Liver (tissue), 9 donors: Measurements from ENCODE around the gene FSTL1. TPM values are rescaled to one million over a fixed set of nuclear protein-coding genes. Genes with fewer than 3 reads are reported as not detected.

Experiments used
- DNase-seq: peaks from one replicate; pipeline ENCODE4 v3.0.0-alpha.2; 2017; ENCODE audit warnings: low spot score
- H3K27ac ChIP-seq, 2 donors: one replicate each; pipeline ENCODE4 v1.7.0; 2013; ENCODE audit warnings: inconsistent platforms in 2 of 2, low read length in 2 of 2, control low read depth in 1 of 2, low read depth in 1 of 2, mild to moderate bottlenecking in 1 of 2
- H3K27me3 ChIP-seq, 4 donors: one replicate each; pipeline versions ENCODE4 v1.6.1 to v1.7.0; 2013; ENCODE audit warnings: low read length in 3 of 4, inconsistent platforms in 1 of 4, mild to moderate bottlenecking in 1 of 4, moderate library complexity in 1 of 4; ENCODE audit not compliant: control insufficient read depth in 4 of 4, insufficient read depth in 4 of 4
- H3K36me3 ChIP-seq, 4 donors: one replicate each; pipeline versions ENCODE4 v1.6.1 to v1.7.0; 2013; ENCODE audit warnings: low read length in 3 of 4, mild to moderate bottlenecking in 3 of 4, low read depth in 1 of 4, moderate library complexity in 1 of 4; ENCODE audit not compliant: control insufficient read depth in 4 of 4, insufficient read depth in 3 of 4
- H3K4me1 ChIP-seq, 4 donors: one replicate each; pipeline versions ENCODE4 v1.6.1 to v1.7.0; 2013; ENCODE audit warnings: low read length in 3 of 4, mild to moderate bottlenecking in 3 of 4, moderate library complexity in 1 of 4; ENCODE audit not compliant: control insufficient read depth in 4 of 4, insufficient read depth in 4 of 4
- H3K4me3 ChIP-seq, 3 donors: one replicate each; pipeline versions ENCODE4 v1.6.1 to v1.7.0; 2013; ENCODE audit warnings: low read length in 3 of 3, control low read depth in 1 of 3, low read depth in 1 of 3, mild to moderate bottlenecking in 1 of 3
- H3K9ac ChIP-seq, 2 donors: one replicate each; pipeline ENCODE4 v1.7.0; 2013; ENCODE audit warnings: low read length in 2 of 2, mild to moderate bottlenecking in 2 of 2, moderate library complexity in 2 of 2, control low read depth in 1 of 2, low read depth in 1 of 2
- H3K9me3 ChIP-seq, 4 donors: one replicate each; pipeline versions ENCODE4 v1.6.1 to v1.7.0; 2013; ENCODE audit warnings: low read length in 3 of 4; ENCODE audit not compliant: control insufficient read depth in 4 of 4
- ATF3 ChIP-seq: IDR thresholded peaks from 2 replicates; pipeline ENCODE4 v1.6.1; 2016; ENCODE audit warnings: antibody characterized with exemption
- CTCF ChIP-seq: fragments of 150-350 bp; IDR thresholded peaks from 2 replicates; pipeline ENCODE4 v1.5.1; 2017; ENCODE audit warnings: improper control_type of control experiment, low read depth, low read length; ENCODE audit not compliant: missing input control
- EGR1 ChIP-seq, 2 donors: IDR thresholded peaks; 2 replicates each; pipeline ENCODE4 v1.6.1; 2016 to 2018; ENCODE audit warnings: antibody characterized with exemption in 2 of 2, low read depth in 2 of 2
- FOXA1 ChIP-seq: IDR thresholded peaks from 2 replicates; pipeline ENCODE4 v1.6.1; 2016; ENCODE audit warnings: antibody characterized with exemption
- FOXA2 ChIP-seq: IDR thresholded peaks from 2 replicates; pipeline ENCODE4 v1.6.1; 2016; ENCODE audit warnings: antibody characterized with exemption
- GABPA ChIP-seq, 2 donors: IDR thresholded peaks in 1 of 2; conservative IDR thresholded peaks in 1 of 2; 2 replicates each; pipeline ENCODE4 v1.6.1; 2016; ENCODE audit warnings: antibody characterized with exemption in 2 of 2, mild to moderate bottlenecking in 1 of 2, moderate library complexity in 1 of 2
- JUND ChIP-seq, 2 donors: IDR thresholded peaks; 2 replicates each; pipeline ENCODE4 v1.6.1; 2016; ENCODE audit warnings: antibody characterized with exemption in 2 of 2
- NR2F2 ChIP-seq: IDR thresholded peaks from 2 replicates; pipeline ENCODE4 v1.6.1; 2016; ENCODE audit warnings: antibody characterized with exemption
- RAD21 ChIP-seq, 2 donors: IDR thresholded peaks; 2 replicates each; pipeline ENCODE4 v1.6.1; 2016; ENCODE audit warnings: antibody characterized with exemption in 2 of 2, mild to moderate bottlenecking in 2 of 2
- REST ChIP-seq: IDR thresholded peaks from 2 replicates; pipeline ENCODE4 v1.6.1; 2016; ENCODE audit warnings: antibody characterized with exemption, mild to moderate bottlenecking
- SP1 ChIP-seq: IDR thresholded peaks from 2 replicates; pipeline ENCODE4 v1.6.1; 2018; ENCODE audit warnings: antibody characterized with exemption, mild to moderate bottlenecking
- YY1 ChIP-seq: IDR thresholded peaks from 2 replicates; pipeline ENCODE4 v1.6.1; 2016; ENCODE audit warnings: antibody characterized with exemption, mild to moderate bottlenecking
- ZBTB33 ChIP-seq: IDR thresholded peaks from 2 replicates; pipeline ENCODE4 v1.6.1; 2016; ENCODE audit warnings: antibody characterized with exemption
- WGBS: extraction: QIAGEN DNeasy Blood & Tissue Kit; methylation state at CpG from one replicate; pipeline ENCODE4 v1.1.7; 2013; 5-methylcytosine and 5-hydroxymethylcytosine counted together
- polyA plus RNA-seq, 2 donors: library from polyadenylated mRNA; stranded (reverse) in 1 of 2; unstranded in 1 of 2; fragments of 200-250 nt in 1 of 2; fragments of >200 nt in 1 of 2; fragmentation: Nextera tagmentation in 1 of 2; extraction: Ambion mirVana in 1 of 2; gene quantifications; one replicate each; pipeline versions ENCODE4 v1.2.1 to v1.2.3, GENCODE V29; 2013 to 2015
- total RNA-seq, 2 donors: library from RNA; depleted of rRNA; stranded (reverse); fragments of >200 nt; gene quantifications; one replicate each; pipeline ENCODE4 v1.2.3, GENCODE V29; 2014
- donor health status: healthy.
- donor health status: healthy.
- donor health status: healthy.
- donor health status: healthy.
- donor health status: healthy.

The FSTL1 gene
- total and polyA plus RNA-seq, 4 donors: 9.6 to 67.5 (median 24.6) TPM

- TF ChIP-seq GABPA (IDR thresholded peaks at IDR 0.05 in 1 of 2, conservative IDR thresholded peaks at IDR 0.05 in 1 of 2): no peak
- no peak for TF ChIP-seq ZBTB33
- TF ChIP-seq FOXA1: no peak
- TF ChIP-seq ATF3: no peak
- TF ChIP-seq NR2F2: peak; percentile 73
- DNase-seq: no peak
- 80% methylated on average over 4 of the region's 4 CpGs for WGBS
- H3K27ac ChIP-seq: no peak overlapping the region
- H3K36me3 ChIP-seq: no peaks in the 10 kb centered on the region
- H3K27me3 ChIP-seq: no peaks in the 10 kb centered on the region
- no peaks in the 10 kb centered on the region for H3K4me1 ChIP-seq
- no peak overlapping the region for H3K9ac ChIP-seq
- no peaks in the 10 kb centered on the region for H3K9me3 ChIP-seq
- H3K4me3 ChIP-seq: no peak overlapping the region
Measured at GRCh38 chr3:120462409-120462959, 11.7 kb upstream of the FSTL1 start.

GRCh38 chr3:120461416-120461815, 10.6 kb upstream of the FSTL1 start:
- Histone ChIP-seq H3K27me3 (no peaks in the 10 kb centered on the region), H3K36me3 (no peaks in the 10 kb centered on the region), H3K9ac (no peak overlapping the region), H3K4me3 (no peak overlapping the region), H3K27ac (no peak overlapping the region), H3K9me3 (no peaks in the 10 kb centered on the region), H3K4me1 (no peaks in the 10 kb centered on the region)
- WGBS: 67% methylated on average over 3 of the region's 3 CpGs
- no peak for TF ChIP-seq SP1
- no peak for TF ChIP-seq ZBTB33
- no peak for TF ChIP-seq FOXA2
- TF ChIP-seq EGR1 (IDR thresholded peaks at IDR 0.05; ENCODE audit: low read depth in 2 of 2): no peak
- no peak for TF ChIP-seq JUND (IDR thresholded peaks at IDR 0.05)
- DNase-seq: no peak

GRCh38 chr3:120460862-120461261, 10.1 kb upstream of the FSTL1 start:
- DNase-seq: no peak
- no peaks in the 10 kb centered on the region for H3K4me1 ChIP-seq
- no peak overlapping the region for H3K27ac ChIP-seq
- no peaks in the 10 kb centered on the region for H3K9me3 ChIP-seq
- 75% methylated on average over 9 of the region's 9 CpGs for WGBS
- no peaks in the 10 kb centered on the region for H3K36me3 ChIP-seq
- H3K9ac ChIP-seq: no peak overlapping the region
- H3K27me3 ChIP-seq: no peaks in the 10 kb centered on the region
- TF ChIP-seq CTCF (no peak), REST (no peak), FOXA1 (no peak), FOXA2 (no peak), ATF3 (no peak), NR2F2 (no peak), YY1 (no peak), RAD21 (IDR thresholded peaks at IDR 0.05) (no peak)
- H3K4me3 ChIP-seq: no peak overlapping the region
